Activated CD4-positive, CD25-positive, alpha-beta regulatory T cell treated with anti-CD3 and anti-CD28 coated beads, Interleukin-2, amount 50 U/mL, for 16 hours (primary cell): Measurements from ENCODE around the gene RSAD1.
"Not testable (repeated sequence)": the region's sequence is repeated elsewhere in the genome, so short reads cannot be mapped to it uniquely, and the experiment has no call there.

ENCODE experiments used
- DNase-seq: peaks from one replicate; pipeline ENCODE4 v3.0.0-alpha.2; 2020; ENCODE audit warnings: low read depth, low spot score

RSAD1 gene

DNA sequence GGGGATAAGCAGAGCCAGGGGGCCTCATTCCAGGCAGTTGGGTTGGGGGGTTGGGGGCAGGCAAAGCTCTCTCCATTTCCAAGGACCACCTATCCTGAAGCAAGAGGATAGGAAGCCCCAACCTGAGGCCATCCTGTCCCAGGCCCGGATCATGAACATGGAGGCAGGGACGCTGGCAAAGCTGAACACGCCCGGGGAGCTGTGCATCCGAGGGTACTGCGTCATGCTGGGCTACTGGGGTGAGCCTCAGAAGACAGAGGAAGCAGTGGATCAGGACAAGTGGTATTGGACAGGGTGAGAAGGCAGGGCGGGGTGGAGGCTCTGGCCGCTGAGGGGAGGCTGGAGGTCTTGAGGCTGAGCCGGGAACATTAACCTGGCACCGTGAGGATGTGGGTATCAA, 6.4 kb upstream of the RSAD1 start:
- no peak for DNase-seq

DNA sequence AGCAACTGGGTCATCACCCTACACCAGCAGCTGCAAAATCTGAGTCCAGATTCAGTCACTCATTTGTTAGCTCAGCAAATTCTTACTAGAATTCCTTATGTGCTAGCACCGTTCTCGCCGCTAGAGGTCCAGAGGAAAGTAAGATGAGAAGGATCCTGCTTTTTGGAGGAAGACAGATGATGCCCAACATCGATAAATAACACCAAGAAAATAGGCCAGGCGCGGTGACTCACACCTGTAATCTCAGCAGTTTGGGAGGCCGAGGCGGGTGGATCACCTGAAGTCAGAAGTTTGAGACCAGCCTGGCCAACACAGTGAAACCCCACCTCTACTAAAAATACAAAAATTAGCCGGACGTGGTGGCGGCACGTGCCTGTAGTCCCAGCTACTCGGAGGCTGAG, 5.9 kb upstream of the RSAD1 start:
- DNase-seq: not testable (repeated sequence)

GRCh38 chr17:50473901-50474300, 4.8 kb upstream of the RSAD1 start:
- DNase-seq: no peak

GRCh38 chr17:50474523-50474922, 4.1 kb upstream of the RSAD1 start:
- no peak for DNase-seq

- no peak for DNase-seq
Measured at GRCh38 chr17:50475362-50475761, 3.3 kb upstream of the RSAD1 start.

DNA sequence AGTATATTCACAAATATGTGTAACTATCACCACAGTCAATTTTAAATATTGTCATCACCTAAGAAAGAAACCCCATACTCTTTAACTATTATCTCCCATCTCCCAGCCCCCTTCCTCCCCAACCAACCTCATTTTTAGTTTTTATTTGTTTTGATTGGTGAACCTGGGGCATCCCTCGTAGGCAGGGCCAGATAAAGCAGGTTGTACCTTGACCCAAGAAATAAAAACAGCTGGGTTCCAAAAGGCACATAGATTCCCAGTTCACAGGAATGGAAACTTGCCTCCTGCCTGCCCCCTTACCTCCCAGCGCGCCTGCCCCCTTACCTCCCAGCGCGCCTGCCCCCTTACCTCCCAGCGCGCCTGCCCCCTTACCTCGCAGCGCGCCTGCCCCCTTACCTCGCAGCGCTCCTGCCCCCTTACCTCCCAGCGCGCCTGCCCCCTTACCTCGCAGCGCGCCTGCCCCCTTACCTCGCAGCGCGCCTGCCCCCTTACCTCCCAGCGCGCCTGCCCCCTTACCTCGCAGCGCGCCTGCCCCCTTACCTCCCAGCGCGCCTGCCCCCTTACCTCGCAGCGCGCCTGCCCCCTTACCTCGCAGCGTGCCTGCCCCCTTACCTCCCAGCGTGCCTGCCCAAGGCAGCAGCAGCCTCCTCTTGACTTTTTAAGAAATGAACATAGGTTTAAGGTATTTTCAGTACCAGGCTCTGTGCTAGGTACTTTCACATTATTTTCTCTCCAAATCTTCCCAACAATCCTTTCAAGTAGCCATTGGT, 2.7 kb upstream of the RSAD1 start:
- not testable (repeated sequence) for DNase-seq

- DNase-seq: no peak
Measured at GRCh38 chr17:50476545-50477315, 1.9 kb upstream of the RSAD1 start.

- no peak for DNase-seq
Measured at GRCh38 chr17:50477976-50478375, 684 bp upstream of the RSAD1 start.

DNA sequence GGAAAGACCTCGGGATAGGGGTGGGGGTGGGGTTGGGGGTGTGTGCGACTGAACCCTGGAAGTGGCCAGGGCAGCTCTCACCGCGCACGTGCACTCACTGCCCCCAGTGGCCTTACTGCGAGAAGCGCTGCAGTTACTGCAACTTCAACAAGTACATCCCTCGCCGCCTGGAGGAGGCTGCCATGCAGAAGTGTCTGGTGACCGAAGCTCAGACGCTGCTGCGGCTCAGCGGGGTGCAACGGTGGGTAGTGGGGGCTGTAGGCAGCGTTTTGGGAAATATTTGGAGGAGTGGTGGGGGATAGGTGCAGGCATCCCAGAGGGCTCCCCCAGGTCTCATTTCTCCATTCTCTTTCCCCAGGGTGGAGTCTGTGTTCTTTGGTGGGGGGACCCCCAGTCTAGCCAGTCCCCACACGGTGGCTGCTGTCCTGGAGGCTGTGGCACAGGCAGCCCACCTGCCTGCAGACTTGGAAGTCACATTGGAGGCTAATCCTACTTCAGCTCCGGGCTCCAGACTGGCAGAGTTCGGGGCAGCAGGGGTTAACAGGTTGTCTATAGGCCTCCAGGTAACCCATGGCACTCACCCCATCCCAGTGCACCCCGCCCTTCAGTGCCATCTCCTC, 972 bp downstream of the RSAD1 start:
- DNase-seq: peak; percentile 38

GRCh38 chr17:50480142-50480764, 1.6 kb downstream of the RSAD1 start:
- DNase-seq: no peak

DNA sequence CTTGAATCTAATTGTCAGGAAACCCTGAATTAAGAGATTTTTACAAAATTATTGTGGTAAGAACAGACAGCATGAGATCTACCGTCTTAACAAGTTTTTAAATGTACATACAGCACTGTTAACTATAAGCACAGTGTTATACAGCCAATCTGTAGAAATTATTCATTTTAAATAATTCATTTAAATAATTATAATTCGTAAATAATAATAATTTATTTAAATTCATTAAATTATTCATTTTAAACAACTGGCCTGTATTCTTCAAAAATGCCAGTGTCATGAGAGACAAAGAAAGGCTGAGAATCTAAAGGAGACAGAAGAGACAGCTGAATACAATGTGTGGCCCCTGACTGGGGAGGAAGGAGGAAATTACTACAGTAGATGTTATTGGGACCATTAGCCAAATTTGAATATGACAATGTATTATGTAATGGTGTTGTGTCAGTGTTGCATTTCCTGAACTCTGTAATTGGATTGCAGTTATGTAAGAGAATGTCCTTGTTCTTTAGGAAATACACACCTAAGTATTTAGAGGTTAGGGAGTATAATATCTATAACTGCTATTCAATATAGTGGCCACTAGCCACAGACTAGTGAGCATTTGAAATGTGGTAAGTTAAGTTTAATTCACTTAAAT, 2.3 kb downstream of the RSAD1 start:
- DNase-seq: no peak

DNA sequence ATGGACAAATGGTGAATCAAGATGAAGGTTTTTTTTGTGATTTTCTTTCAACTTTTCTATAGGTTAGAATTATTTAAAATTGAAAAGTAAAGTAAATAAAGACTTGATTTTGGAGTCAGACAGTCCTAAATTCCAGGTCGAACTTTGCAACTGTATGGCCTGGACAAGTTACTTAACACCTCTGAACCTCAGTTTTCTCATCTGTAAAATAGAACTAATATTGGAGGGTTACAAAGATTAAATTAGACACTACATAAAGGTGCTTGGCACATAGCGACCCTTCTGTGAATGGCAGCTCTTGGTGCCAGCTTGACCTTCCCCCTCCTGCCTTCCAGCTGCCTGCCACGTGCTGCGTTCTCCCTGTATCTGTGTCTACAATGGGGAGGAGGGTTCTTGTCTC, 3.0 kb downstream of the RSAD1 start:
- no peak for DNase-seq

- DNase-seq: no peak
Measured at GRCh38 chr17:50482110-50482509, 3.5 kb downstream of the RSAD1 start.

DNA sequence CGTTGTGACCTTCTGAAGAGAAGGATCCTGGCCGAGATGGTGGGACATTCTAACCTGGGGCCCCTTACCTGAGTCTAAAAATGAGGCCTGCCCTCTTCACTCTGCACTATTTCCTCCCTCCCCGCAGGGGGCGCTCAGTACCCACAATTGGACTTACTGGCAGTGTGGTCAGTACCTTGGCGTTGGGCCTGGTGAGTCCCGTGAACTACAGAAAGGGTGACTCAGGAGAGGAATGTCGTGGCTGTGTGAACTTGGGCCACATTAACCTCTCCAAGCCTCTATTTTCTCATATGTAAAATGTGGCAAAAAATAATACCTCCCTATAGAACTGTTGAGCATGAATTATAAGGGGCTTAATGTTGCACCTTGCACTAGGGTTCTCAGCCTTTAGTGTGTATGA, 3.9 kb downstream of the RSAD1 start:
- DNase-seq: peak; percentile 54

GRCh38 chr17:50483266-50483665, 4.6 kb downstream of the RSAD1 start:
- DNase-seq: no peak

GRCh38 chr17:50484386-50485155, 5.9 kb downstream of the RSAD1 start:
- DNase-seq: no peak

DNA sequence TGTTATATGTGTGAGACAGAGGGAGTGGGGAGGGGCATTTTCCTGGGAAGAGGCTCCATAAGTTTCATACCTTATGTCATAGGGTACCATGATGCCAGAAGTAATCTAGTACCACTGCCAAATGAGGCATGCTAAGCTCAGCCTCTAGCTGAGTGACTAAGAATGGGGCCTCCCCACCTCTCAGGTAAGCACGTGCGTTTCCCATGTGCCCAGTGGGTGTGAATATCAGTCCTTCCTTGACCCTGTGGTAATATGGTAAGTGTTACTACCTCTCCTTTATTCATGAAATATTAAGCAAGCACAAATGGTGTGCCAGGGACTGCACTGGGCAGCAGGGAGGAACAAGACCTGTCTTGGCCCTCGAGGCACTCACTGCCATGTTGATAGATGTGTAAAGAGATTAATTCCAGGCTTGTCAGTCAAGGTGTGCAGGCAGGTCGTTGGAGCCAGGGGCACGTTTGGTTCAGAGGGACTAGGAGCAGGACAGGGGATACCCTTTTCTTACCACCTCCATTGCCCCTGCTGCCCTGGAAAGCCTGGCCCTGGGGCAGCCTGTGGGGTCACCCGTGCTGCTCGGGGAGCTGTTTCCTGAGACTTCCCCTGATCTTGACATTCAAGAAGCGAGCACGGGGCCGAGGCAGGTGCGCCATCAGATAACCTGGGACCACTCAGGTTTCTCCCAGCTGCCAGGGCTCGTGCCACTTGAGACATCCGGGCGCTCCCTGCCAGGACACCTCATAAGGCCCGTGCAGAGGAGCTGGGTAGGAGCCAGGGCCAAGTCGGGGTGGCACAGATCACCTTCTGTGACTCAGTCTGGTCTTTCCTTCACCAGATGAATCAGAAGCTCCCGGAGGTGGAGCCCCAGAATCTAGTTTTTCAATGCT, 8.8 kb downstream of the RSAD1 start:
- no peak for DNase-seq

DNA sequence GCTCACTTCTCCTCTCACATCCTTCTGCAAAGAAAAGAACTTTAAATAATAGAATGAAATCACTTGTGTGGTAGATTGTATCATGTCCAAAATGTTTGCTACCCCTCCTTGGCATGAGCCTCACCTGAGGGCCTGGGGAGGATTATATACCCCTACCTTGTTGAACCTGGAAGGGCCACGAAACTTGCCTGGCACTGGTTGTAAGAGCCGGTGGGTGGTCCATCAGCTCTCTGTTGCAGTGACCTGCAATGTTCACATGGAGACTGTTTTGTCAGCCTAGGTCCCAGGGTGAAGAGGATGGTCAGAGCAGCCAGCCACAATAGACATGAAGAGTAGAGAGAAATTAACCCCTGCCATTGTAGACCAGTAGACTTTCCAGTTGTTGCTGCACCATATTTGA, 10.2 kb downstream of the RSAD1 start:
- no peak for DNase-seq

GRCh38 chr17:50491505-50491904, 12.8 kb downstream of the RSAD1 start:
- DNase-seq: no peak

DNA sequence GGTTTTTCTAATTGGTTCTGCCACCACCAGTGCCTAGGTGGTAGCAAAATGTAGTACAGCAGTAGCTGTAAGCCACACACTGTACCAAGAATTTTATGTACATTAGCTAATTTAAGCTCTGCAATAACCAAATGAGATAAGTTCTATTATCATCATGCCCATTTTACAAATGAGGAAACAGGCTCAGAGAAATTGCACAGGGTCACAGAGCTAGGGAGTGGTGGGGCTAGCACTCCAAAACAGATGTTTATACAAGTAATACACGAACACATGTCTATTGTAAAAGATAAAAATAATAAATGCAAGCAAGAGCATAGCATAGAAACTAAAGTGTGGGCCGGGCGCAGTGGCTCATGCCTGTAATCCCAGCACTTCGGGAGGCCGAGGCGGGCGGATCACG, 13.6 kb downstream of the RSAD1 start:
- no peak for DNase-seq
